ENCODE results near the gene RGS6.

GRCh38 chr14:72528863-72529175, 596.6 kb downstream of the RGS6 start:
- TF ChIP-seq CTCF (conservative IDR thresholded peaks at IDR 0.05; ENCODE audit: low read length) (no peak), EZH2phosphoT487 (IDR thresholded peaks at IDR 0.05; ENCODE audit: borderline replicate concordance, low read depth, low read length) (no peak)

Data from OCI-LY7 (cell line).